Transverse colon (tissue), 4 donors: Measurements from ENCODE around the gene FXYD5.

Experiments
- EP300 ChIP-seq: sonication (generic); formaldehyde crosslinking; IDR thresholded peaks from one replicate; pipeline ENCODE4 v1.6.1; 2017; ENCODE audit warnings: antibody characterized with exemption, low read depth
- POLR2A ChIP-seq: fragments of 450-650 bp; IDR thresholded peaks from one replicate; pipeline ENCODE4 v1.6.1; 2016; ENCODE audit warnings: antibody characterized with exemption, mild to moderate bottlenecking, moderate library complexity
- POLR2AphosphoS5 ChIP-seq, 3 donors: sonication (generic); formaldehyde crosslinking; IDR thresholded peaks; one replicate each; pipeline ENCODE4 v1.6.1; 2016; ENCODE audit warnings: antibody characterized with exemption in 3 of 3
- TF ChIP-seq, protein P1 (sequence below), 5 experiments: fragments of 200-600 bp in 3 of 5; fragments of 450-650 bp in 2 of 5; sonication (generic) in 3 of 5; IDR thresholded peaks; 1 replicate in 2 of 5; 2 replicates in 3 of 5; pipeline ENCODE4 v1.5.1; 2016 to 2017; ENCODE audit warnings: antibody characterized with exemption in 5 of 5, inconsistent platforms in 3 of 5, mild to moderate bottlenecking in 2 of 5, moderate library complexity in 1 of 5

DNA sequence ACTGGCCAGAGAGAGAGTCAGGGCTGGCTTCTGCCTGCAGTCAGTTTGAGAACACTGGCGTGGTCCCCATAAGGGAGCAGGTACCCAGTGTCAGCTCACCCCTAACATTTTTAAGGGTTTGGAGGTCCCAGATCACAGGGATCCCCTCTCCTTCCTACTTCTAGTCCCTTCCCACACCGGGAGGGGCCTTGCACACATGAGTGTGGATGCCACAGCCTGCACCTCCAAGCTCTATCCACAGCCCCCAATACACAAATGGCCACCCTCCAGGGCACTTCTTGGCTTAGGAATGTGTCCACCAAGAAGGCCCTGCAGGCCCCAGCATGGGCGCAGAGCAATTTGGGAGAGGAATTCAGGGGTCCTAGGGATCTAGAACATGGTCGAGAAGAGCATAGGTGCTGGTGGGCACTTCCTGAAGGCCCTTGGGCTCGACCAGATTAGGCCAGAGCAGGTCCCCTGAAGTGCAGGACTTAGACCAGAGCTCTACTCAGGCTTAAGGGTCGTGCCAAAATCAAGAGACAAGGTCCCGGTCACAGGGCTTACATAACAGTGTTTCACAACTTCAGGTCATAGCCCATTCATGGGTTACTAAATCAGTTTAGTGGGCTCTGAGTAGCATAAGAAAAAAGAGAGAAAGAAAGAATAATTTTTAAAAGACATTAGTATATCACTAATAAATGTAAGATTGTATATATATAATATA lies 16.0 kb downstream of the FXYD5 start:
- no peak for TF ChIP-seq POLR2AphosphoS5 (IDR thresholded peaks at IDR 0.05)
- TF ChIP-seq, protein P1, sequence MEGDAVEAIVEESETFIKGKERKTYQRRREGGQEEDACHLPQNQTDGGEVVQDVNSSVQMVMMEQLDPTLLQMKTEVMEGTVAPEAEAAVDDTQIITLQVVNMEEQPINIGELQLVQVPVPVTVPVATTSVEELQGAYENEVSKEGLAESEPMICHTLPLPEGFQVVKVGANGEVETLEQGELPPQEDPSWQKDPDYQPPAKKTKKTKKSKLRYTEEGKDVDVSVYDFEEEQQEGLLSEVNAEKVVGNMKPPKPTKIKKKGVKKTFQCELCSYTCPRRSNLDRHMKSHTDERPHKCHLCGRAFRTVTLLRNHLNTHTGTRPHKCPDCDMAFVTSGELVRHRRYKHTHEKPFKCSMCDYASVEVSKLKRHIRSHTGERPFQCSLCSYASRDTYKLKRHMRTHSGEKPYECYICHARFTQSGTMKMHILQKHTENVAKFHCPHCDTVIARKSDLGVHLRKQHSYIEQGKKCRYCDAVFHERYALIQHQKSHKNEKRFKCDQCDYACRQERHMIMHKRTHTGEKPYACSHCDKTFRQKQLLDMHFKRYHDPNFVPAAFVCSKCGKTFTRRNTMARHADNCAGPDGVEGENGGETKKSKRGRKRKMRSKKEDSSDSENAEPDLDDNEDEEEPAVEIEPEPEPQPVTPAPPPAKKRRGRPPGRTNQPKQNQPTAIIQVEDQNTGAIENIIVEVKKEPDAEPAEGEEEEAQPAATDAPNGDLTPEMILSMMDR (IDR thresholded peaks at IDR 0.05), result no peak
- TF ChIP-seq EP300, result no peak
- no peak for TF ChIP-seq POLR2A
